HEK293 (cell line): ENCODE results near the gene CTDSP1.
A peak's percentile ranks its signal among the peaks of the same experiment; 100 is the strongest.

Source experiments
- GFI1B ChIP-seq: fragments of 450-650 bp; formaldehyde crosslinking; IDR thresholded peaks from 2 replicates; pipeline ENCODE4 v1.5.1; 2016; ENCODE audit warnings: missing biosample characterization, missing genetic modification characterization
- GLIS2 ChIP-seq: fragments of 450-650 bp; formaldehyde crosslinking; IDR thresholded peaks from 2 replicates; pipeline ENCODE4 v1.5.1; 2016; ENCODE audit warnings: missing biosample characterization, missing genetic modification characterization
- KLF10 ChIP-seq: fragments of 450-650 bp; IDR thresholded peaks from 2 replicates; pipeline ENCODE4 v1.5.1; 2018; ENCODE audit warnings: missing biosample characterization, mild to moderate bottlenecking, missing genetic modification characterization
- KLF8 ChIP-seq: fragments of 450-650 bp; formaldehyde crosslinking; IDR thresholded peaks from 2 replicates; pipeline ENCODE4 v1.5.1; 2016; ENCODE audit warnings: missing biosample characterization, missing genetic modification characterization
- KLF9 ChIP-seq: fragments of 450-650 bp; formaldehyde crosslinking; IDR thresholded peaks from 2 replicates; pipeline ENCODE4 v1.5.1; 2016; ENCODE audit warnings: missing biosample characterization, missing genetic modification characterization, low read depth
- OVOL3 ChIP-seq: fragments of 450-650 bp; formaldehyde crosslinking; IDR thresholded peaks from 2 replicates; pipeline ENCODE4 v1.5.1; 2016; ENCODE audit warnings: missing biosample characterization, missing genetic modification characterization
- SCRT1 ChIP-seq: fragments of 450-650 bp; formaldehyde crosslinking; IDR thresholded peaks from 2 replicates; pipeline ENCODE4 v1.5.1; 2016; ENCODE audit warnings: missing biosample characterization, missing genetic modification characterization, borderline replicate concordance
- YY1 ChIP-seq: fragments of 450-650 bp; formaldehyde crosslinking; IDR thresholded peaks from 2 replicates; pipeline ENCODE4 v1.5.1; 2018; ENCODE audit warnings: missing biosample characterization, missing genetic modification characterization
- ZFP3 ChIP-seq: fragments of 450-650 bp; formaldehyde crosslinking; IDR thresholded peaks from 2 replicates; pipeline ENCODE4 v1.5.1; 2016; ENCODE audit warnings: low read depth, missing biosample characterization, missing genetic modification characterization
- ZNF112 ChIP-seq: fragments of 450-650 bp; formaldehyde crosslinking; IDR thresholded peaks from 2 replicates; pipeline ENCODE4 v1.5.0; 2017; ENCODE audit warnings: missing biosample characterization, missing genetic modification characterization
- ZNF114 ChIP-seq: fragments of 450-650 bp; formaldehyde crosslinking; IDR thresholded peaks from 2 replicates; pipeline ENCODE4 v1.5.0; 2017; ENCODE audit warnings: missing biosample characterization, missing genetic modification characterization
- ZNF174 ChIP-seq: fragments of 450-650 bp; formaldehyde crosslinking; IDR thresholded peaks from 2 replicates; pipeline ENCODE4 v1.5.0; 2017; ENCODE audit warnings: missing biosample characterization, mild to moderate bottlenecking, missing genetic modification characterization
- ZNF202 ChIP-seq: fragments of 450-650 bp; formaldehyde crosslinking; IDR thresholded peaks from 2 replicates; pipeline ENCODE4 v1.5.1; 2016; ENCODE audit warnings: missing biosample characterization, missing genetic modification characterization, borderline replicate concordance
- ZNF223 ChIP-seq: fragments of 450-650 bp; formaldehyde crosslinking; IDR thresholded peaks from 2 replicates; pipeline ENCODE4 v1.5.1; 2016; ENCODE audit warnings: missing biosample characterization, missing genetic modification characterization
- ZNF354C ChIP-seq: fragments of 450-650 bp; formaldehyde crosslinking; IDR thresholded peaks from 2 replicates; pipeline ENCODE4 v1.5.1; 2016; ENCODE audit warnings: missing biosample characterization, missing genetic modification characterization, low read depth, borderline replicate concordance
- ZNF426 ChIP-seq: fragments of 450-650 bp; formaldehyde crosslinking; IDR thresholded peaks from 2 replicates; pipeline ENCODE4 v1.5.1; 2017; ENCODE audit warnings: missing biosample characterization, missing genetic modification characterization, mild to moderate bottlenecking, inconsistent platforms, moderate library complexity
- ZNF513 ChIP-seq: fragments of 450-650 bp; IDR thresholded peaks from 2 replicates; pipeline ENCODE4 v1.5.1; 2018; ENCODE audit warnings: missing biosample characterization, missing genetic modification characterization
- ZNF548 ChIP-seq: fragments of 450-650 bp; formaldehyde crosslinking; IDR thresholded peaks from 2 replicates; pipeline ENCODE4 v1.5.1; 2016; ENCODE audit warnings: missing biosample characterization, missing genetic modification characterization
- ZNF560 ChIP-seq: fragments of 450-650 bp; formaldehyde crosslinking; IDR thresholded peaks from 2 replicates; pipeline ENCODE4 v1.5.1; 2017; ENCODE audit warnings: missing biosample characterization, missing genetic modification characterization, borderline replicate concordance
- ZNF621 ChIP-seq: fragments of 450-650 bp; formaldehyde crosslinking; IDR thresholded peaks from 2 replicates; pipeline ENCODE4 v1.5.1; 2017; ENCODE audit warnings: missing biosample characterization, missing genetic modification characterization
- ZNF664 ChIP-seq: fragments of 450-650 bp; formaldehyde crosslinking; IDR thresholded peaks from 2 replicates; pipeline ENCODE4 v1.5.1; 2016; ENCODE audit warnings: missing biosample characterization, missing genetic modification characterization
- ZNF677 ChIP-seq: fragments of 450-650 bp; IDR thresholded peaks from 2 replicates; pipeline ENCODE4 v1.5.0; 2018; ENCODE audit warnings: missing biosample characterization, mild to moderate bottlenecking, missing genetic modification characterization, moderate library complexity
- ZNF701 ChIP-seq: fragments of 450-650 bp; formaldehyde crosslinking; IDR thresholded peaks from 2 replicates; pipeline ENCODE4 v1.5.1; 2016; ENCODE audit warnings: missing biosample characterization, missing genetic modification characterization
- ZNF776 ChIP-seq: fragments of 450-650 bp; formaldehyde crosslinking; IDR thresholded peaks from 2 replicates; pipeline ENCODE4 v1.5.0; 2017; ENCODE audit warnings: missing biosample characterization, missing genetic modification characterization, borderline replicate concordance
- TF ChIP-seq, protein P1 (sequence below): fragments of 450-650 bp; formaldehyde crosslinking; conservative IDR thresholded peaks from 2 replicates; pipeline ENCODE4 v1.5.1; 2016; ENCODE audit warnings: low read depth, missing biosample characterization, missing genetic modification characterization
- TF ChIP-seq, protein P2 (sequence below): fragments of 450-650 bp; formaldehyde crosslinking; IDR thresholded peaks from 2 replicates; pipeline ENCODE4 v1.5.1; 2016; ENCODE audit warnings: missing biosample characterization, missing genetic modification characterization, low read depth
- TF ChIP-seq, protein P3 (sequence below): fragments of 450-650 bp; formaldehyde crosslinking; IDR thresholded peaks from 2 replicates; pipeline ENCODE4 v1.5.1; 2016; ENCODE audit warnings: missing biosample characterization, missing genetic modification characterization
- TF ChIP-seq, protein P4 (sequence below): fragments of 450-650 bp; formaldehyde crosslinking; IDR thresholded peaks from 2 replicates; pipeline ENCODE4 v1.5.1; 2016; ENCODE audit warnings: missing biosample characterization, missing genetic modification characterization
- TF ChIP-seq, protein P5 (sequence below): fragments of 450-650 bp; formaldehyde crosslinking; IDR thresholded peaks from 2 replicates; pipeline ENCODE4 v1.5.1; 2017; ENCODE audit warnings: missing biosample characterization, mild to moderate bottlenecking, missing genetic modification characterization, moderate library complexity

The CTDSP1 gene

GRCh38 chr2:218406209-218406948 lies 6.7 kb downstream of the CTDSP1 start (continued):
- TF ChIP-seq, protein P1, sequence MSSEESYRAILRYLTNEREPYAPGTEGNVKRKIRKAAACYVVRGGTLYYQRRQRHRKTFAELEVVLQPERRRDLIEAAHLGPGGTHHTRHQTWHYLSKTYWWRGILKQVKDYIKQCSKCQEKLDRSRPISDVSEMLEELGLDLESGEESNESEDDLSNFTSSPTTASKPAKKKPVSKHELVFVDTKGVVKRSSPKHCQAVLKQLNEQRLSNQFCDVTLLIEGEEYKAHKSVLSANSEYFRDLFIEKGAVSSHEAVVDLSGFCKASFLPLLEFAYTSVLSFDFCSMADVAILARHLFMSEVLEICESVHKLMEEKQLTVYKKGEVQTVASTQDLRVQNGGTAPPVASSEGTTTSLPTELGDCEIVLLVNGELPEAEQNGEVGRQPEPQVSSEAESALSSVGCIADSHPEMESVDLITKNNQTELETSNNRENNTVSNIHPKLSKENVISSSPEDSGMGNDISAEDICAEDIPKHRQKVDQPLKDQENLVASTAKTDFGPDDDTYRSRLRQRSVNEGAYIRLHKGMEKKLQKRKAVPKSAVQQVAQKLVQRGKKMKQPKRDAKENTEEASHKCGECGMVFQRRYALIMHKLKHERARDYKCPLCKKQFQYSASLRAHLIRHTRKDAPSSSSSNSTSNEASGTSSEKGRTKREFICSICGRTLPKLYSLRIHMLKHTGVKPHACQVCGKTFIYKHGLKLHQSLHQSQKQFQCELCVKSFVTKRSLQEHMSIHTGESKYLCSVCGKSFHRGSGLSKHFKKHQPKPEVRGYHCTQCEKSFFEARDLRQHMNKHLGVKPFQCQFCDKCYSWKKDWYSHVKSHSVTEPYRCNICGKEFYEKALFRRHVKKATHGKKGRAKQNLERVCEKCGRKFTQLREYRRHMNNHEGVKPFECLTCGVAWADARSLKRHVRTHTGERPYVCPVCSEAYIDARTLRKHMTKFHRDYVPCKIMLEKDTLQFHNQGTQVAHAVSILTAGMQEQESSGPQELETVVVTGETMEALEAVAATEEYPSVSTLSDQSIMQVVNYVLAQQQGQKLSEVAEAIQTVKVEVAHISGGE (tag by site-specific recombination), result peak; percentile 64; the same call in 1 of the 2 replicates
- TF ChIP-seq ZNF513 (tag by site-specific recombination) (no peak), ZNF677 (tag by site-specific recombination) (no peak), KLF9 (tag by site-specific recombination) (peak; percentile 86), ZNF621 (tag by site-specific recombination) (no peak), KLF10 (peak; percentile 60; the same call in 1 of the 2 replicates), ZNF202 (no peak), ZNF548 (no peak), ZNF701 (tag by site-specific recombination) (no peak), SCRT1 (no peak), ZNF560 (tag by site-specific recombination) (no peak), ZNF354C (tag by site-specific recombination) (no peak), ZNF174 (tag by site-specific recombination) (no peak), ZNF776 (no peak), GFI1B (tag by site-specific recombination) (no peak), ZNF426 (no peak), ZNF223 (tag by site-specific recombination) (no peak), OVOL3 (tag by site-specific recombination) (no peak), GLIS2 (tag by site-specific recombination) (peak; percentile 77), ZFP3 (tag by site-specific recombination) (no peak), YY1 (peak; percentile 32; the same call in 1 of the 2 replicates), ZNF114 (tag by site-specific recombination) (no peak), ZNF112 (tag by site-specific recombination) (no peak), ZNF664 (tag by site-specific recombination) (no peak), KLF8 (peak; percentile 61; the same call in 1 of the 2 replicates)
- TF ChIP-seq, protein P2, sequence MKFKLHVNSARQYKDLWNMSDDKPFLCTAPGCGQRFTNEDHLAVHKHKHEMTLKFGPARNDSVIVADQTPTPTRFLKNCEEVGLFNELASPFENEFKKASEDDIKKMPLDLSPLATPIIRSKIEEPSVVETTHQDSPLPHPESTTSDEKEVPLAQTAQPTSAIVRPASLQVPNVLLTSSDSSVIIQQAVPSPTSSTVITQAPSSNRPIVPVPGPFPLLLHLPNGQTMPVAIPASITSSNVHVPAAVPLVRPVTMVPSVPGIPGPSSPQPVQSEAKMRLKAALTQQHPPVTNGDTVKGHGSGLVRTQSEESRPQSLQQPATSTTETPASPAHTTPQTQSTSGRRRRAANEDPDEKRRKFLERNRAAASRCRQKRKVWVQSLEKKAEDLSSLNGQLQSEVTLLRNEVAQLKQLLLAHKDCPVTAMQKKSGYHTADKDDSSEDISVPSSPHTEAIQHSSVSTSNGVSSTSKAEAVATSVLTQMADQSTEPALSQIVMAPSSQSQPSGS (tag by site-specific recombination), result no peak
- TF ChIP-seq, protein P3, sequence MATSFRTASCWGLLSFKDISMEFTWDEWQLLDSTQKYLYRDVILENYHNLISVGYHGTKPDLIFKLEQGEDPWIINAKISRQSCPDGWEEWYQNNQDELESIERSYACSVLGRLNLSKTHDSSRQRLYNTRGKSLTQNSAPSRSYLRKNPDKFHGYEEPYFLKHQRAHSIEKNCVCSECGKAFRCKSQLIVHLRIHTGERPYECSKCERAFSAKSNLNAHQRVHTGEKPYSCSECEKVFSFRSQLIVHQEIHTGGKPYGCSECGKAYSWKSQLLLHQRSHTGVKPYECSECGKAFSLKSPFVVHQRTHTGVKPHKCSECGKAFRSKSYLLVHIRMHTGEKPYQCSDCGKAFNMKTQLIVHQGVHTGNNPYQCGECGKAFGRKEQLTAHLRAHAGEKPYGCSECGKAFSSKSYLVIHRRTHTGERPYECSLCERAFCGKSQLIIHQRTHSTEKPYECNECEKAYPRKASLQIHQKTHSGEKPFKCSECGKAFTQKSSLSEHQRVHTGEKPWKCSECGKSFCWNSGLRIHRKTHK (tag by site-specific recombination), result no peak
- TF ChIP-seq, protein P4, sequence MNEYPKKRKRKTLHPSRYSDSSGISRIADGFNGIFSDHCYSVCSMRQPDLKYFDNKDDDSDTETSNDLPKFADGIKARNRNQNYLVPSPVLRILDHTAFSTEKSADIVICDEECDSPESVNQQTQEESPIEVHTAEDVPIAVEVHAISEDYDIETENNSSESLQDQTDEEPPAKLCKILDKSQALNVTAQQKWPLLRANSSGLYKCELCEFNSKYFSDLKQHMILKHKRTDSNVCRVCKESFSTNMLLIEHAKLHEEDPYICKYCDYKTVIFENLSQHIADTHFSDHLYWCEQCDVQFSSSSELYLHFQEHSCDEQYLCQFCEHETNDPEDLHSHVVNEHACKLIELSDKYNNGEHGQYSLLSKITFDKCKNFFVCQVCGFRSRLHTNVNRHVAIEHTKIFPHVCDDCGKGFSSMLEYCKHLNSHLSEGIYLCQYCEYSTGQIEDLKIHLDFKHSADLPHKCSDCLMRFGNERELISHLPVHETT, result no peak
- TF ChIP-seq, protein P5, sequence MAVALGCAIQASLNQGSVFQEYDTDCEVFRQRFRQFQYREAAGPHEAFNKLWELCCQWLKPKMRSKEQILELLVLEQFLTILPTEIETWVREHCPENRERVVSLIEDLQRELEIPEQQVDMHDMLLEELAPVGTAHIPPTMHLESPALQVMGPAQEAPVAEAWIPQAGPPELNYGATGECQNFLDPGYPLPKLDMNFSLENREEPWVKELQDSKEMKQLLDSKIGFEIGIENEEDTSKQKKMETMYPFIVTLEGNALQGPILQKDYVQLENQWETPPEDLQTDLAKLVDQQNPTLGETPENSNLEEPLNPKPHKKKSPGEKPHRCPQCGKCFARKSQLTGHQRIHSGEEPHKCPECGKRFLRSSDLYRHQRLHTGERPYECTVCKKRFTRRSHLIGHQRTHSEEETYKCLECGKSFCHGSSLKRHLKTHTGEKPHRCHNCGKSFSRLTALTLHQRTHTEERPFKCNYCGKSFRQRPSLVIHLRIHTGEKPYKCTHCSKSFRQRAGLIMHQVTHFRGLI, result no peak
